Measurements from ENCODE around the gene PRDM8. TPM values are rescaled to one million over a fixed set of nuclear protein-coding genes. Genes with fewer than 3 reads are reported as not detected.

Gene PRDM8
- total and polyA plus RNA-seq, 8 donors = 0.14 to 1.5 (median 0.57) TPM

DNA sequence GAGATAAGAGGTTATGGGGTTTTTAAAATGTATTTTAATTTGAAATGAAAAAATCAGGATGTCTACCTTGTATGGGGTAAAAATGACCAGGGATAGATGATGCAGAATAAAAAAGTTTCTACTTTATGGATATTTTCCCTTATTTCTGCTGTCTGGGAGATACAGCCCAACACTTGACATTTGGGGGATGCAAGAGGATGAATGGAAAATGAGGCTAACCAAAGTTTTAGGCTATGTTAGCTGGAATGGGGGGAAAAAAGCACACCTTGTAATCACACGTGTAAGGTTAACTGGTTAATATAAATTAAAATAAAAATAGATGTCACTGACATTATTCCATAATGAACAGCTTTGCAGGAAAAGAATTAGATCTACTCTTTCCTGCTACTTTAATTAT, 1.1 kb downstream of the PRDM8 start:
- Histone ChIP-seq H3K4me1 (peaks cover 0 to 6% (median 0%) of the 10 kb centered on the region in 3 donors), H3K27me3 (peaks cover 0 to 46% (median 7%) of the 10 kb centered on the region in 4 donors), H3K27ac (no peak overlapping the region), H3K36me3 (no peaks in the 10 kb centered on the region), H3K4me3 (no peak overlapping the region), H3K9me3 (no peaks in the 10 kb centered on the region)
- TF ChIP-seq, protein P1, sequence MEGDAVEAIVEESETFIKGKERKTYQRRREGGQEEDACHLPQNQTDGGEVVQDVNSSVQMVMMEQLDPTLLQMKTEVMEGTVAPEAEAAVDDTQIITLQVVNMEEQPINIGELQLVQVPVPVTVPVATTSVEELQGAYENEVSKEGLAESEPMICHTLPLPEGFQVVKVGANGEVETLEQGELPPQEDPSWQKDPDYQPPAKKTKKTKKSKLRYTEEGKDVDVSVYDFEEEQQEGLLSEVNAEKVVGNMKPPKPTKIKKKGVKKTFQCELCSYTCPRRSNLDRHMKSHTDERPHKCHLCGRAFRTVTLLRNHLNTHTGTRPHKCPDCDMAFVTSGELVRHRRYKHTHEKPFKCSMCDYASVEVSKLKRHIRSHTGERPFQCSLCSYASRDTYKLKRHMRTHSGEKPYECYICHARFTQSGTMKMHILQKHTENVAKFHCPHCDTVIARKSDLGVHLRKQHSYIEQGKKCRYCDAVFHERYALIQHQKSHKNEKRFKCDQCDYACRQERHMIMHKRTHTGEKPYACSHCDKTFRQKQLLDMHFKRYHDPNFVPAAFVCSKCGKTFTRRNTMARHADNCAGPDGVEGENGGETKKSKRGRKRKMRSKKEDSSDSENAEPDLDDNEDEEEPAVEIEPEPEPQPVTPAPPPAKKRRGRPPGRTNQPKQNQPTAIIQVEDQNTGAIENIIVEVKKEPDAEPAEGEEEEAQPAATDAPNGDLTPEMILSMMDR (IDR thresholded peaks at IDR 0.05) = no peak
- WGBS, 2 donors = 32 to 36% methylated on average over 1 of the region's 1 CpG
- intact Hi-C loops (cut with DNase I) = no loop called here
- ATAC-seq (no peak), DNase-seq (no peak), FAIRE-seq (no peak)

GRCh38 chr4:80199004-80199560, 1.8 kb downstream of the PRDM8 start:
- WGBS, 2 donors = 53 to 57% methylated on average over 8 of the region's 8 CpGs
- Histone ChIP-seq H3K4me3 (no peak overlapping the region), H3K27ac (no peak overlapping the region), H3K27me3 (peaks cover 0 to 40% (median 5%) of the 10 kb centered on the region in 4 donors), H3K9me3 (no peaks in the 10 kb centered on the region), H3K4me1 (peaks cover 0 to 6% (median 4%) of the 10 kb centered on the region in 3 donors), H3K36me3 (no peaks in the 10 kb centered on the region)
- intact Hi-C loops (cut with DNase I) = no loop called here
- TF ChIP-seq, protein P1 (IDR thresholded peaks at IDR 0.05) = no peak
- no peak for ATAC-seq
- FAIRE-seq = no peak
- no peak for DNase-seq

- H3K27me3 ChIP-seq = peaks cover 0 to 31% (median 5%) of the 10 kb centered on the region in 4 donors
Observed at GRCh38 chr4:80199947-80200346, 2.6 kb downstream of the PRDM8 start.

GRCh38 chr4:80201252-80202151, 4.2 kb downstream of the PRDM8 start:
- DNase-seq (no peak), ATAC-seq (peak in 3 of 4 donors; percentile 2 to 9 (median 4)), FAIRE-seq (no peak)
- Histone ChIP-seq H3K27me3 (peaks cover 0 to 29% (median 5%) of the 10 kb centered on the region in 4 donors), H3K4me1 (peaks cover 0 to 6% (median 5%) of the 10 kb centered on the region in 3 donors), H3K9me3 (no peaks in the 10 kb centered on the region), H3K27ac (peak overlapping the region in 3 of 4 donors; percentile 33 to 64 (median 56)), H3K36me3 (no peaks in the 10 kb centered on the region), H3K4me3 (peak overlapping the region in 3 of 4 donors; percentile 45 to 63 (median 47))
- TF ChIP-seq, protein P1 (IDR thresholded peaks at IDR 0.05) = no peak
- 28 to 31% methylated on average over 43 of the region's 43 CpGs for WGBS, 2 donors
- intact Hi-C loops (cut with DNase I) = no loop called here

More at GRCh38 chr4:80199947-80200346, 2.6 kb downstream of the PRDM8 start:
- DNase-seq (no peak), FAIRE-seq (no peak), ATAC-seq (no peak)
- H3K27ac ChIP-seq = no peak overlapping the region
- H3K4me3 ChIP-seq = no peak overlapping the region
- H3K4me1 ChIP-seq = peaks cover 0 to 6% (median 5%) of the 10 kb centered on the region in 3 donors
- 54 to 58% methylated on average over 6 of the region's 6 CpGs for WGBS, 2 donors
- intact Hi-C loops (cut with DNase I) = no loop called here
- TF ChIP-seq, protein P1 (IDR thresholded peaks at IDR 0.05) = no peak
- H3K36me3 ChIP-seq = no peaks in the 10 kb centered on the region
- H3K9me3 ChIP-seq = no peaks in the 10 kb centered on the region
